Motor neuron (in vitro differentiated cells): ENCODE results near the gene FADS3. TPM values are rescaled to one million over a fixed set of nuclear protein-coding genes. Genes with fewer than 3 reads are reported as not detected.
A peak's percentile ranks its signal among the peaks of the same experiment; 100 is the strongest.

Experiments used
- ATAC-seq, 8 experiments: fragments of 200-7000 bp; cut with Tn5 transposase; replicated peaks in 6 of 8; 2 replicates each; pipeline ENCODE4 v1.8.0; 2021; ENCODE audit warnings: mild to moderate bottlenecking in 8 of 8, moderate library complexity in 8 of 8
- H3K27ac ChIP-seq, 2 donors: fragments of 250-450 bp; sonication (Bioruptor Pico); 2 replicates each; pipeline ENCODE4 v1.9.0; 2021; ENCODE audit warnings: antibody characterized with exemption in 2 of 2, mild to moderate bottlenecking in 2 of 2, moderate library complexity in 1 of 2
- H3K4me1 ChIP-seq, 2 donors: fragments of 250-450 bp; sonication (Bioruptor Pico); replicated peaks in 1 of 2; 2 replicates each; pipeline ENCODE4 v1.6.1; 2021; ENCODE audit warnings: antibody characterized with exemption in 2 of 2, mild to moderate bottlenecking in 2 of 2, moderate library complexity in 1 of 2
- H3K4me3 ChIP-seq, 5 donors: fragments of 250-450 bp; sonication (Bioruptor Pico); 2 replicates each; pipeline ENCODE4 v1.9.0; 2021; ENCODE audit warnings: antibody characterized with exemption in 5 of 5, mild to moderate bottlenecking in 5 of 5, moderate library complexity in 4 of 5
- WGBS, 10 experiments: fragments of 450-650 bp; shearing (Covaris generic); methylation state at CpG; one replicate each; pipeline ENCODE4 v1.0.0; 2022; 5-methylcytosine and 5-hydroxymethylcytosine counted together
- in situ Hi-C, 9 experiments: fragments of 400-800 bp; cut with MboI; loops; one replicate each; pipeline ENCODE4 v1.15.0; 2021; ENCODE audit warnings: low sequenced_read_pairs in 9 of 9, low pct_unique_long_range_greater_than_20kb in 2 of 9; ENCODE audit not compliant: unreplicated experiment in 9 of 9
- total RNA-seq, 8 experiments: library from RNA; unstranded; fragments of 300-600 nt; gene quantifications; 2 replicates each; pipeline versions ENCODE4 v1.2.3 to v1.2.4, GENCODE V29; 2022

FADS3 gene
- total RNA-seq, 8 experiments from 2014 or later, result 7.9 to 48.8 (median 11.8) TPM

- in situ Hi-C loops, result no loop called here
- Histone ChIP-seq H3K27ac (no peak overlapping the region), H3K4me1 (peaks cover 24 to 25% of the 10 kb centered on the region in 2 donors), H3K4me3 (no peak overlapping the region)
- 71 to 100% (median 100%) methylated on average over 1 to 2 of the region's 14 CpGs; no CpG with 5 or more reads in 6 of the 10 experiments for WGBS, 10 experiments
- no peak for ATAC-seq
Measured at GRCh38 chr11:61868571-61869428, 22.5 kb downstream of the FADS3 start.

GRCh38 chr11:61866958-61867343 lies 24.4 kb downstream of the FADS3 start:
- Histone ChIP-seq H3K4me1 (peaks cover 19 to 22% of the 10 kb centered on the region in 2 donors), H3K4me3 (no peak overlapping the region), H3K27ac (no peak overlapping the region)
- no peak for ATAC-seq
- no CpG with 5 or more reads among the region's 6 CpGs for WGBS, 10 experiments
- in situ Hi-C loops, result no loop called here

GRCh38 chr11:61866231-61866957 lies 25.0 kb downstream of the FADS3 start:
- Histone ChIP-seq H3K4me3 (no peak overlapping the region), H3K4me1 (peaks cover 13 to 16% of the 10 kb centered on the region in 2 donors), H3K27ac (no peak overlapping the region)
- ATAC-seq, result no peak
- WGBS, 10 experiments, result 20 to 100% (median 74%) methylated on average over 1 to 5 of the region's 18 CpGs; no CpG with 5 or more reads in 4 of the 10 experiments
- in situ Hi-C loops, result no loop called here

- in situ Hi-C loops, result no loop called here
Measured at GRCh38 chr11:61864814-61865775, 26.2 kb downstream of the FADS3 start.

GRCh38 chr11:61863548-61864081 lies 27.7 kb downstream of the FADS3 start:
- Histone ChIP-seq H3K27ac (no peak overlapping the region), H3K4me3 (no peak overlapping the region), H3K4me1 (no peaks in the 10 kb centered on the region)
- in situ Hi-C loops, result no loop called here
- WGBS, 10 experiments, result 40 to 100% (median 96%) methylated on average over 1 to 8 of the region's 13 CpGs; no CpG with 5 or more reads in 6 of the 10 experiments
- ATAC-seq, result peak in 3 of 8 experiments; percentile 3 to 19 (median 12)

More at GRCh38 chr11:61864814-61865775, 26.2 kb downstream of the FADS3 start:
- Histone ChIP-seq H3K4me1 (peaks cover under 1 to 3% of the 10 kb centered on the region in 2 donors), H3K4me3 (no peak overlapping the region), H3K27ac (no peak overlapping the region)
- no peak for ATAC-seq
- 67 to 100% (median 100%) methylated on average over 1 to 8 of the region's 20 CpGs; no CpG with 5 or more reads in 4 of the 10 experiments for WGBS, 10 experiments

- WGBS, 10 experiments, result 79 to 100% (median 100%) methylated on average over 1 to 4 of the region's 18 CpGs; no CpG with 5 or more reads in 5 of the 10 experiments
- ATAC-seq, result peak in 2 of 8 experiments; percentile 10 to 24
- Histone ChIP-seq H3K4me1 (no peaks in the 10 kb centered on the region), H3K27ac (no peak overlapping the region), H3K4me3 (no peak overlapping the region)
- in situ Hi-C loops, result no loop called here
Measured at GRCh38 chr11:61862714-61863547, 28.4 kb downstream of the FADS3 start.

- in situ Hi-C loops, result no loop called here
- WGBS, 10 experiments, result 67 to 100% (median 91%) methylated on average over 1 to 7 of the region's 9 CpGs; no CpG with 5 or more reads in 3 of the 10 experiments
- H3K27ac ChIP-seq, result no peak overlapping the region
- ATAC-seq, result no peak
- H3K4me3 ChIP-seq, result no peak overlapping the region
- H3K4me1 ChIP-seq, result no peaks in the 10 kb centered on the region
Measured at GRCh38 chr11:61861634-61862033, 29.7 kb downstream of the FADS3 start.

GRCh38 chr11:61860054-61860903 lies 31.1 kb downstream of the FADS3 start:
- no peak overlapping the region for H3K27ac ChIP-seq
- ATAC-seq, result no peak
- 52 to 100% (median 96%) methylated on average over 1 to 7 of the region's 16 CpGs for WGBS, 10 experiments
- no peaks in the 10 kb centered on the region for H3K4me1 ChIP-seq
- in situ Hi-C loops, result no loop called here
- H3K4me3 ChIP-seq, result no peak overlapping the region

GRCh38 chr11:61855939-61856680 lies 35.2 kb downstream of the FADS3 start:
- Histone ChIP-seq H3K27ac (peak overlapping the region; percentile 20 to 53), H3K4me1 (no peaks in the 10 kb centered on the region), H3K4me3 (no peak overlapping the region)
- WGBS, 10 experiments, result 89 to 100% (median 100%) methylated on average over 1 to 5 of the region's 12 CpGs; no CpG with 5 or more reads in 6 of the 10 experiments
- peak in 7 of 8 experiments; percentile 9 to 88 (median 27) for ATAC-seq
- in situ Hi-C loops, result no loop called here

GRCh38 chr11:61854966-61855714 lies 36.2 kb downstream of the FADS3 start:
- Histone ChIP-seq H3K4me3 (no peak overlapping the region), H3K27ac (peak overlapping the region in 1 of 2 donors; percentile 53), H3K4me1 (no peaks in the 10 kb centered on the region)
- in situ Hi-C loops, result no loop called here
- ATAC-seq, result peak in 2 of 8 experiments; percentile 21 to 34
- 80 to 100% (median 92%) methylated on average over 1 to 9 of the region's 14 CpGs; no CpG with 5 or more reads in 5 of the 10 experiments for WGBS, 10 experiments
